Measurements from ENCODE around the gene HES6. TPM values are rescaled to one million over a fixed set of nuclear protein-coding genes. Genes with fewer than 3 reads are reported as not detected.

The HES6 gene
- total RNA-seq, 4 donors from 2014 or later, result 15.0 to 94.5 (median 31.7) TPM

GRCh38 chr2:238225911-238226697 is 13.7 kb downstream of the HES6 start:
- Histone ChIP-seq H3K36me3 (no peaks in the 10 kb centered on the region), H3K27ac (peak overlapping the region; percentile 21 to 74 (median 53)), H3K4me3 (no peak overlapping the region), H3K27me3 (no peaks in the 10 kb centered on the region), H3K4me1 (peaks cover 0 to 24% (median 14%) of the 10 kb centered on the region in 4 donors), H3K9me3 (no peaks in the 10 kb centered on the region)
- TF ChIP-seq POLR2A (IDR thresholded peaks at IDR 0.05), result no peak
- TF ChIP-seq CTCF (IDR thresholded peaks at IDR 0.05), result no peak
- TF ChIP-seq EP300 (IDR thresholded peaks at IDR 0.05; ENCODE audit: low read depth), result no peak
- peak; percentile 21 for DNase-seq
- in situ Hi-C loops (cut with MboI; ENCODE audit: low pct_ligation_motif_present in 1 of 4, low pct_unique_long_range_greater_than_20kb in 1 of 4, low sequenced_read_pairs in 3 of 4) (no loop called here), intact Hi-C loops (cut with DNase I; ENCODE audit: low total_unique reads) (no loop called here)
- 87 to 100% methylated on average over 5 to 37 of the region's 38 CpGs for WGBS, 2 donors (ENCODE audit: low coverage in 1 of 2)

- intact Hi-C loops (cut with DNase I; ENCODE audit: low total_unique reads), result no loop called here
- H3K27ac ChIP-seq, result peak overlapping the region in 2 of 4 donors; percentile 48 to 74
- H3K4me1 ChIP-seq, result peaks cover 0 to 18% (median 12%) of the 10 kb centered on the region in 4 donors
- DNase-seq, result no peak
- TF ChIP-seq POLR2AphosphoS5 (IDR thresholded peaks at IDR 0.05) (no peak), CTCF (IDR thresholded peaks at IDR 0.05) (no peak), EP300 (IDR thresholded peaks at IDR 0.05; ENCODE audit: low read depth) (no peak), POLR2A (IDR thresholded peaks at IDR 0.05) (no peak)
- no peak overlapping the region for H3K4me3 ChIP-seq
- H3K27me3 ChIP-seq, result no peaks in the 10 kb centered on the region
- no peaks in the 10 kb centered on the region for H3K9me3 ChIP-seq
- in situ Hi-C loops (cut with MboI; ENCODE audit: low pct_ligation_motif_present in 1 of 4, low pct_unique_long_range_greater_than_20kb in 1 of 4, low sequenced_read_pairs in 3 of 4), result no loop called here
- 80% methylated on average over 13 of the region's 13 CpGs; no CpG with 5 or more reads in 1 of the 2 donors for WGBS, 2 donors (ENCODE audit: low coverage in 1 of 2)
- no peaks in the 10 kb centered on the region for H3K36me3 ChIP-seq
Observed at GRCh38 chr2:238225121-238225520, 14.7 kb downstream of the HES6 start.

- H3K4me1 ChIP-seq, result peaks cover 0 to 17% (median 11%) of the 10 kb centered on the region in 4 donors
- no peaks in the 10 kb centered on the region for H3K9me3 ChIP-seq
- no peak for DNase-seq
- no peak overlapping the region for H3K27ac ChIP-seq
- WGBS, 2 donors (ENCODE audit: low coverage in 1 of 2), result 93 to 96% methylated on average over 16 to 29 of the region's 29 CpGs
- no peak for TF ChIP-seq EP300 (IDR thresholded peaks at IDR 0.05; ENCODE audit: low read depth)
- no peak for TF ChIP-seq CTCF (IDR thresholded peaks at IDR 0.05)
- TF ChIP-seq POLR2AphosphoS5 (IDR thresholded peaks at IDR 0.05), result no peak
- no peak for TF ChIP-seq POLR2A (IDR thresholded peaks at IDR 0.05)
- intact Hi-C loops (cut with DNase I; ENCODE audit: low total_unique reads), result no loop called here
- H3K4me3 ChIP-seq, result no peak overlapping the region
- no peaks in the 10 kb centered on the region for H3K27me3 ChIP-seq
- no peaks in the 10 kb centered on the region for H3K36me3 ChIP-seq
- in situ Hi-C loops (cut with MboI; ENCODE audit: low pct_ligation_motif_present in 1 of 4, low pct_unique_long_range_greater_than_20kb in 1 of 4, low sequenced_read_pairs in 3 of 4), result no loop called here
Observed at GRCh38 chr2:238224356-238225035, 15.3 kb downstream of the HES6 start.

GRCh38 chr2:238220892-238221521 is 18.8 kb downstream of the HES6 start:
- H3K27ac ChIP-seq, result peak overlapping the region in 2 of 4 donors; percentile 62 to 75
- 83% methylated on average over 20 of the region's 23 CpGs; no CpG with 5 or more reads in 1 of the 2 donors for WGBS, 2 donors (ENCODE audit: low coverage in 1 of 2)
- no peaks in the 10 kb centered on the region for H3K27me3 ChIP-seq
- intact Hi-C loops (cut with DNase I; ENCODE audit: low total_unique reads), result no loop called here
- H3K9me3 ChIP-seq, result no peaks in the 10 kb centered on the region
- in situ Hi-C loops (cut with MboI; ENCODE audit: low pct_ligation_motif_present in 1 of 4, low pct_unique_long_range_greater_than_20kb in 1 of 4, low sequenced_read_pairs in 3 of 4), result no loop called here
- no peaks in the 10 kb centered on the region for H3K36me3 ChIP-seq
- no peak overlapping the region for H3K4me3 ChIP-seq
- H3K4me1 ChIP-seq, result peaks cover 0 to 5% (median 0%) of the 10 kb centered on the region in 4 donors
- no peak for DNase-seq
- TF ChIP-seq POLR2AphosphoS5 (IDR thresholded peaks at IDR 0.05) (no peak), POLR2A (IDR thresholded peaks at IDR 0.05) (no peak), CTCF (IDR thresholded peaks at IDR 0.05) (no peak), EP300 (IDR thresholded peaks at IDR 0.05; ENCODE audit: low read depth) (no peak)
